Stimulated activated CD8-positive, alpha-beta memory T cell treated with anti-CD3 and anti-CD28 coated beads, Interleukin-4, amount 100 ng/mL, for 24 hours (primary cell): ENCODE data around the gene FLYWCH2.
"Not testable (repeated sequence)": the region's sequence is repeated elsewhere in the genome, so short reads cannot be mapped to it uniquely, and the experiment has no call there.

Experiments
- DNase-seq: peaks from one replicate; pipeline ENCODE4 v3.0.0-alpha.2; 2020; ENCODE audit warnings: low read depth

FLYWCH2 gene

GRCh38 chr16:2942045-2942444 lies 59.0 kb downstream of the FLYWCH2 start:
- DNase-seq = no peak

- DNase-seq = not testable (repeated sequence)
These were observed 60.7 kb downstream of the FLYWCH2 start for GRCh38 chr16:2943716-2944115.

DNA sequence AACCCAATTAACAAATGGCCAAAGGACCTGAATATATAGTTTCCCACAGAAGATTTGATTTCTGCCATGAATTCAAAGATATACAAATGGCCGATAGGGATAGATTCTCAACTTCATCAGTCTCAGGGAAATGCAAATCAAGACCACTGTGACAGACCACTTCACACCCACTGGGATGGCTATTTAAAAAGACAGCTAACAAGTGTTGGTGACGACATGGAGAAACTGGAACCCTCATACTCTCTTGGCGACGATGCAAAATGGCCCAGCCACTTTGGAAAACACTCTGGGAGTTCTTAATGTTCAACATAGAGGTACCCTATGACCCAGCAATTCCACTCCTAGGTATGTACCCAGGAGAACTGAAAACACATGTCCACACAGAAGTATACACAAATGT lies 63.6 kb downstream of the FLYWCH2 start:
- no peak for DNase-seq
